ENCODE data around the gene MARF1. TPM values are rescaled to one million over a fixed set of nuclear protein-coding genes. Genes with fewer than 3 reads are reported as not detected.
"Not testable (repeated sequence)": the region's sequence is repeated elsewhere in the genome, so short reads cannot be mapped to it uniquely, and the experiment has no call there.

MARF1 gene
- total and polyA plus RNA-seq, 9 donors, result 23.1 to 95.7 (median 71.8) TPM

GRCh38 chr16:15576960-15577958 lies 65.7 kb downstream of the MARF1 start:
- intact Hi-C loops (cut with DNase I), result no loop called here
- Histone ChIP-seq H3K36me3 (no peaks in the 10 kb centered on the region), H3K27ac (no peak overlapping the region), H3K9me3 (no peaks in the 10 kb centered on the region), H3K4me1 (ENCODE audit: insufficient read depth) (no peaks in the 10 kb centered on the region), H3K4me3 (no peak overlapping the region), H3K27me3 (no peaks in the 10 kb centered on the region)
- TF ChIP-seq EP300 (IDR thresholded peaks at IDR 0.05) (no peak), POLR2A (IDR thresholded peaks at IDR 0.05) (no peak), CTCF (IDR thresholded peaks at IDR 0.05) (no peak)
- 94 to 97% (median 96%) methylated on average over 20 of the region's 20 CpGs for WGBS, 3 donors
- no peak for DNase-seq

GRCh38 chr16:15575293-15576049 lies 67.5 kb downstream of the MARF1 start:
- no peak overlapping the region for H3K4me3 ChIP-seq
- H3K4me1 ChIP-seq (ENCODE audit: insufficient read depth), result no peaks in the 10 kb centered on the region
- no peak overlapping the region for H3K27ac ChIP-seq
- intact Hi-C loops (cut with DNase I), result no loop called here
- no peak for TF ChIP-seq POLR2A (IDR thresholded peaks at IDR 0.05)
- TF ChIP-seq EP300 (IDR thresholded peaks at IDR 0.05), result no peak
- TF ChIP-seq CTCF (IDR thresholded peaks at IDR 0.05), result no peak
- no peak for DNase-seq
- H3K36me3 ChIP-seq, result no peaks in the 10 kb centered on the region
- WGBS, 3 donors, result 91 to 97% (median 91%) methylated on average over 4 of the region's 4 CpGs
- H3K9me3 ChIP-seq, result no peaks in the 10 kb centered on the region
- no peaks in the 10 kb centered on the region for H3K27me3 ChIP-seq

GRCh38 chr16:15574614-15574948 lies 68.4 kb downstream of the MARF1 start:
- H3K36me3 ChIP-seq, result no peaks in the 10 kb centered on the region
- H3K4me1 ChIP-seq (ENCODE audit: insufficient read depth), result no peaks in the 10 kb centered on the region
- WGBS, 3 donors, result 90 to 94% (median 93%) methylated on average over 10 of the region's 10 CpGs
- H3K27ac ChIP-seq, result no peak overlapping the region
- TF ChIP-seq CTCF (IDR thresholded peaks at IDR 0.05) (no peak), EP300 (IDR thresholded peaks at IDR 0.05) (no peak), POLR2A (IDR thresholded peaks at IDR 0.05) (no peak)
- DNase-seq, result no peak
- H3K9me3 ChIP-seq, result no peaks in the 10 kb centered on the region
- H3K27me3 ChIP-seq, result no peaks in the 10 kb centered on the region
- intact Hi-C loops (cut with DNase I), result no loop called here
- no peak overlapping the region for H3K4me3 ChIP-seq

GRCh38 chr16:15573896-15574613 lies 68.9 kb downstream of the MARF1 start:
- H3K4me3 ChIP-seq; intact Hi-C loops (cut with DNase I); H3K4me1 ChIP-seq (ENCODE audit: insufficient read depth); DNase-seq; H3K27me3 ChIP-seq; H3K27ac ChIP-seq; H3K9me3 ChIP-seq; H3K36me3 ChIP-seq: not testable (repeated sequence)
- 90 to 94% (median 90%) methylated on average over 11 of the region's 11 CpGs for WGBS, 3 donors
